KMS-11 (cell line): Measurements from ENCODE around the gene CD27.

Experiments used
- H2AFZ ChIP-seq: fragments of 200-600 bp; sonication (generic); 2 replicates; pipeline ENCODE4 v1.6.1; 2016; ENCODE audit warnings: antibody characterized with exemption, mixed run types, low read depth
- H3K27ac ChIP-seq: fragments of 200-600 bp; sonication (generic); 2 replicates; pipeline ENCODE4 v1.6.1; 2016; ENCODE audit warnings: mild to moderate bottlenecking, mixed run types
- H3K27me3 ChIP-seq: fragments of 200-600 bp; sonication (generic); 2 replicates; pipeline ENCODE4 v1.6.1; 2017; ENCODE audit warnings: mild to moderate bottlenecking, low read depth, mixed run types, moderate library complexity; ENCODE audit not compliant: insufficient read depth
- H3K36me3 ChIP-seq: fragments of 200-600 bp; sonication (generic); 2 replicates; pipeline ENCODE4 v1.6.1; 2017; ENCODE audit warnings: mild to moderate bottlenecking, mixed run types; ENCODE audit not compliant: insufficient read depth
- H3K4me1 ChIP-seq: fragments of 200-600 bp; sonication (generic); 2 replicates; pipeline ENCODE4 v1.6.1; 2016; ENCODE audit warnings: mild to moderate bottlenecking, low read depth, mixed run types; ENCODE audit not compliant: poor library complexity, severe bottlenecking
- H3K4me2 ChIP-seq: fragments of 200-600 bp; sonication (generic); 2 replicates; pipeline ENCODE4 v1.7.0; 2016; ENCODE audit warnings: mild to moderate bottlenecking, mixed run types
- H3K4me3 ChIP-seq: fragments of 200-600 bp; sonication (generic); IDR thresholded peaks from 2 replicates; pipeline ENCODE4 v1.6.1; 2017; ENCODE audit warnings: low read depth, low read length, mixed read lengths; ENCODE audit not compliant: insufficient read depth
- H3K79me2 ChIP-seq: fragments of 200-600 bp; sonication (generic); 2 replicates; pipeline ENCODE4 v1.6.1; 2016; ENCODE audit warnings: low read depth, mixed run types; ENCODE audit not compliant: insufficient read depth
- H3K9ac ChIP-seq: fragments of 200-600 bp; sonication (generic); 2 replicates; pipeline ENCODE4 v1.6.1; 2016; ENCODE audit warnings: mild to moderate bottlenecking, mixed run types
- H4K20me1 ChIP-seq: fragments of 200-600 bp; sonication (generic); 2 replicates; pipeline ENCODE4 v1.6.1; 2016; ENCODE audit warnings: mild to moderate bottlenecking, mixed run types; ENCODE audit not compliant: insufficient read depth
- CTCF ChIP-seq: fragments of 200-600 bp; sonication (generic); conservative IDR thresholded peaks from 2 replicates; pipeline ENCODE4 v1.6.1; 2017; ENCODE audit warnings: low read depth, mild to moderate bottlenecking, antibody characterized with exemption, low read length, moderate library complexity, mixed read lengths

CD27 gene

GRCh38 chr12:6444704-6445688 is at the start of gene CD27:
CD27 (plus strand) TSS chr12:6444955; CDS start chr12:6445096, 141 bp downstream.
- no peaks in the 10 kb centered on the region for H3K36me3 ChIP-seq
- peak within 1 kb of the TSS; percentile 22; the same call in 1 of the 2 replicates for H3K9ac ChIP-seq
- no peaks in the 10 kb centered on the region for H3K79me2 ChIP-seq
- no peaks in the 10 kb centered on the region for H3K27me3 ChIP-seq
- no peak for TF ChIP-seq CTCF
- peaks cover 50% of the 10 kb centered on the region for H3K4me1 ChIP-seq
- H2AFZ ChIP-seq = no peak within 1 kb of the TSS
- peak within 1 kb of the TSS; percentile 80 for H3K27ac ChIP-seq
- no peak within 1 kb of the TSS for H3K4me3 ChIP-seq
- H4K20me1 ChIP-seq = no peaks in the 10 kb centered on the region
- H3K4me2 ChIP-seq = peak within 1 kb of the TSS; percentile 51; the same call in 1 of the 2 replicates

GRCh38 chr12:6396031-6396430 is 48.7 kb upstream of the CD27 start:
- Histone ChIP-seq H3K9ac (no peak overlapping the region), H3K4me3 (no peak overlapping the region), H3K79me2 (no peaks in the 10 kb centered on the region), H3K4me2 (no peak overlapping the region), H3K4me1 (no peaks in the 10 kb centered on the region), H3K27ac (no peak overlapping the region), H3K36me3 (no peaks in the 10 kb centered on the region), H3K27me3 (no peaks in the 10 kb centered on the region), H2AFZ (no peak overlapping the region), H4K20me1 (no peaks in the 10 kb centered on the region)
- TF ChIP-seq CTCF = no peak

GRCh38 chr12:6399884-6400644 is 44.7 kb upstream of the CD27 start:
- Histone ChIP-seq H3K9ac (no peak overlapping the region), H3K79me2 (no peaks in the 10 kb centered on the region), H3K27me3 (no peaks in the 10 kb centered on the region), H3K4me2 (no peak overlapping the region), H3K4me1 (no peaks in the 10 kb centered on the region), H3K27ac (no peak overlapping the region), H4K20me1 (no peaks in the 10 kb centered on the region), H2AFZ (no peak overlapping the region), H3K36me3 (no peaks in the 10 kb centered on the region), H3K4me3 (no peak overlapping the region)
- no peak for TF ChIP-seq CTCF

- H3K27me3 ChIP-seq = no peaks in the 10 kb centered on the region
- no peak overlapping the region for H3K27ac ChIP-seq
- no peaks in the 10 kb centered on the region for H4K20me1 ChIP-seq
- H3K79me2 ChIP-seq = no peaks in the 10 kb centered on the region
- H3K4me3 ChIP-seq = no peak overlapping the region
- no peaks in the 10 kb centered on the region for H3K4me1 ChIP-seq
- H3K9ac ChIP-seq = no peak overlapping the region
- H3K36me3 ChIP-seq = no peaks in the 10 kb centered on the region
- no peak overlapping the region for H3K4me2 ChIP-seq
- H2AFZ ChIP-seq = no peak overlapping the region
- TF ChIP-seq CTCF = no peak
Measured at GRCh38 chr12:6404390-6404789, 40.4 kb upstream of the CD27 start.
